GM12865 (cell line): ENCODE data around the gene AZIN2.
"Not testable (repeated sequence)": the region's sequence is repeated elsewhere in the genome, so short reads cannot be mapped to it uniquely, and the experiment has no call there.

Experiments used
- DNase-seq: peaks from one replicate; pipeline ENCODE4 v3.0.0; 2010; ENCODE audit warnings: low read depth
- H3K4me3 ChIP-seq: 2 replicates; pipeline ENCODE4 v1.5.1; 2011; ENCODE audit warnings: mild to moderate bottlenecking, low read depth, low read length, control low read depth
- CTCF ChIP-seq: IDR thresholded peaks from 2 replicates; pipeline ENCODE4 v1.5.1; 2011; ENCODE audit warnings: low read length, control low read depth, low read depth, inconsistent platforms; ENCODE audit not compliant: insufficient read depth; ENCODE audit errors: missing control alignments

The AZIN2 gene

GRCh38 chr1:33060579-33061083 is 20.3 kb upstream of the AZIN2 start:
- DNase-seq, result no peak
- no peak for TF ChIP-seq CTCF
- H3K4me3 ChIP-seq, result no peak overlapping the region

- no peak for DNase-seq
- TF ChIP-seq CTCF, result no peak
- H3K4me3 ChIP-seq, result no peak overlapping the region
Measured at GRCh38 chr1:33061834-33062233, 19.1 kb upstream of the AZIN2 start.

GRCh38 chr1:33064284-33064683 is 16.7 kb upstream of the AZIN2 start:
- DNase-seq, H3K4me3 ChIP-seq: not testable (repeated sequence)

- TF ChIP-seq CTCF, result no peak
- H3K4me3 ChIP-seq, result no peak overlapping the region
- no peak for DNase-seq
Measured at GRCh38 chr1:33065301-33065700, 15.7 kb upstream of the AZIN2 start.

GRCh38 chr1:33066477-33066876 is 14.5 kb upstream of the AZIN2 start:
- not testable (repeated sequence) for DNase-seq, H3K4me3 ChIP-seq

GRCh38 chr1:33068108-33068507 is 12.8 kb upstream of the AZIN2 start:
- H3K4me3 ChIP-seq, DNase-seq: not testable (repeated sequence)

- TF ChIP-seq CTCF, result no peak
Measured at GRCh38 chr1:33070628-33071027, 10.3 kb upstream of the AZIN2 start.

GRCh38 chr1:33072707-33073106 is 8.2 kb upstream of the AZIN2 start:
- DNase-seq, result no peak
- no peak for TF ChIP-seq CTCF
- H3K4me3 ChIP-seq, result no peak overlapping the region

More at GRCh38 chr1:33070628-33071027, 10.3 kb upstream of the AZIN2 start:
- no peak overlapping the region for H3K4me3 ChIP-seq
- no peak for DNase-seq

GRCh38 chr1:33074193-33074945 is 6.6 kb upstream of the AZIN2 start:
- TF ChIP-seq CTCF, result no peak
- no peak for DNase-seq
- no peak overlapping the region for H3K4me3 ChIP-seq
